ENCODE results near the gene KLF11. TPM values are rescaled to one million over a fixed set of nuclear protein-coding genes. Genes with fewer than 3 reads are reported as not detected.

Gene KLF11
- total RNA-seq, 1 experiment from 2014 or later: 6.9 TPM

- no peak for DNase-seq
- Mint-ChIP-seq H3K4me1 (ENCODE audit: low read depth, unreplicated experiment) (no peaks in the 10 kb centered on the region), H3K27ac (ENCODE audit: unreplicated experiment) (no peak overlapping the region), H3K9me3 (ENCODE audit: low read depth, unreplicated experiment) (no peaks in the 10 kb centered on the region), H3K36me3 (ENCODE audit: insufficient read depth, unreplicated experiment) (peaks cover 5% of the 10 kb centered on the region), H3K4me3 (ENCODE audit: low read depth, unreplicated experiment) (no peak overlapping the region), H3K27me3 (ENCODE audit: unreplicated experiment) (peaks cover 2% of the 10 kb centered on the region)
- intact Hi-C loops (cut with micrococcal nuclease; ENCODE audit: unreplicated experiment): no loop called here
- TF ChIP-seq, protein P1, sequence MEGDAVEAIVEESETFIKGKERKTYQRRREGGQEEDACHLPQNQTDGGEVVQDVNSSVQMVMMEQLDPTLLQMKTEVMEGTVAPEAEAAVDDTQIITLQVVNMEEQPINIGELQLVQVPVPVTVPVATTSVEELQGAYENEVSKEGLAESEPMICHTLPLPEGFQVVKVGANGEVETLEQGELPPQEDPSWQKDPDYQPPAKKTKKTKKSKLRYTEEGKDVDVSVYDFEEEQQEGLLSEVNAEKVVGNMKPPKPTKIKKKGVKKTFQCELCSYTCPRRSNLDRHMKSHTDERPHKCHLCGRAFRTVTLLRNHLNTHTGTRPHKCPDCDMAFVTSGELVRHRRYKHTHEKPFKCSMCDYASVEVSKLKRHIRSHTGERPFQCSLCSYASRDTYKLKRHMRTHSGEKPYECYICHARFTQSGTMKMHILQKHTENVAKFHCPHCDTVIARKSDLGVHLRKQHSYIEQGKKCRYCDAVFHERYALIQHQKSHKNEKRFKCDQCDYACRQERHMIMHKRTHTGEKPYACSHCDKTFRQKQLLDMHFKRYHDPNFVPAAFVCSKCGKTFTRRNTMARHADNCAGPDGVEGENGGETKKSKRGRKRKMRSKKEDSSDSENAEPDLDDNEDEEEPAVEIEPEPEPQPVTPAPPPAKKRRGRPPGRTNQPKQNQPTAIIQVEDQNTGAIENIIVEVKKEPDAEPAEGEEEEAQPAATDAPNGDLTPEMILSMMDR (IDR thresholded peaks at IDR 0.05; ENCODE audit: unreplicated experiment): no peak
- no TSS peak for BruUV-seq (replicated peaks)
- CTCF ChIA-PET: interaction anchor here (1.8 kb wide), 1 partner anchor 11 kb away, joined by 6 read pairs; no protein-coding TSS in a partner anchor
Observed at GRCh38 chr2:10035053-10035422, 8.3 kb upstream of the KLF11 start.

DNA sequence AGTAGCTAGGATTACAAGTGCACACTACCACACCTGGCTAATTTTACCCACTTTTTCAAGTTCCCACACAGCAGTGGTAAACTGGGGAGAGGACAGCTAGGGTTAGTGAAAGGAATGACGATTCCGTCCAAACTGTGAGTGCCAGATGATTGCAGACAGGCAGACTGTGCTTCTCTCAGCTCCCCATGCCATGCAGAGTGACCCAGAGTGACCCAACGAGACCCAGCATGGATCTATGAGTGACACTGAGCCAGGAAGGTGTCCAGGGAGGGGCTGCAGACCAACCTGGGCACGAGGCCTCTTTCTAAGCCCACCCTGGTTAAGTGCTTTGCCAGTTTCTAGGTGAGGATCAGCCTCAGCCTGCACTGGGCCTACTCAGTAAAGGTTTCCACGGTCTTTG is 7.7 kb upstream of the KLF11 start:
- Mint-ChIP-seq H3K27me3 (ENCODE audit: unreplicated experiment) (peaks cover 8% of the 10 kb centered on the region), H3K4me1 (ENCODE audit: low read depth, unreplicated experiment) (no peaks in the 10 kb centered on the region), H3K36me3 (ENCODE audit: insufficient read depth, unreplicated experiment) (peaks cover 5% of the 10 kb centered on the region), H3K27ac (ENCODE audit: unreplicated experiment) (no peak overlapping the region), H3K9me3 (ENCODE audit: low read depth, unreplicated experiment) (no peaks in the 10 kb centered on the region), H3K4me3 (ENCODE audit: low read depth, unreplicated experiment) (no peak overlapping the region)
- BruUV-seq (replicated peaks): no TSS peak
- TF ChIP-seq, protein P1 (IDR thresholded peaks at IDR 0.05; ENCODE audit: unreplicated experiment): no peak
- CTCF ChIA-PET: interaction anchor here (0.8 to 1.8 kb wide), 6 partner anchors 10 to 400 kb away, joined by 3 to 6 read pairs (median 4); no protein-coding TSS in a partner anchor
- intact Hi-C loops (cut with micrococcal nuclease; ENCODE audit: unreplicated experiment): no loop called here
- DNase-seq: no peak

GRCh38 chr2:10036095-10036884 is 7.1 kb upstream of the KLF11 start:
- no peak overlapping the region for H3K27ac Mint-ChIP-seq (ENCODE audit: unreplicated experiment)
- H3K27me3 Mint-ChIP-seq (ENCODE audit: unreplicated experiment): peaks cover 14% of the 10 kb centered on the region
- H3K9me3 Mint-ChIP-seq (ENCODE audit: low read depth, unreplicated experiment): no peaks in the 10 kb centered on the region
- TF ChIP-seq, protein P1 (IDR thresholded peaks at IDR 0.05; ENCODE audit: unreplicated experiment): peak; percentile 51
- no peak overlapping the region for H3K4me3 Mint-ChIP-seq (ENCODE audit: low read depth, unreplicated experiment)
- CTCF ChIA-PET: interaction anchor here (0.8 to 1.8 kb wide), 6 partner anchors 10 to 399 kb away, joined by 3 to 6 read pairs (median 4); no protein-coding TSS in a partner anchor
- peaks cover 5% of the 10 kb centered on the region for H3K36me3 Mint-ChIP-seq (ENCODE audit: insufficient read depth, unreplicated experiment)
- no peaks in the 10 kb centered on the region for H3K4me1 Mint-ChIP-seq (ENCODE audit: low read depth, unreplicated experiment)
- DNase-seq: peak; percentile 77
- BruUV-seq (replicated peaks): no TSS peak
- intact Hi-C loops (cut with micrococcal nuclease; ENCODE audit: unreplicated experiment): no loop called here

- Mint-ChIP-seq H3K4me1 (ENCODE audit: low read depth, unreplicated experiment) (no peaks in the 10 kb centered on the region), H3K27ac (ENCODE audit: unreplicated experiment) (no peak overlapping the region), H3K4me3 (ENCODE audit: low read depth, unreplicated experiment) (no peak overlapping the region), H3K36me3 (ENCODE audit: insufficient read depth, unreplicated experiment) (peaks cover 19% of the 10 kb centered on the region), H3K9me3 (ENCODE audit: low read depth, unreplicated experiment) (no peaks in the 10 kb centered on the region), H3K27me3 (ENCODE audit: unreplicated experiment) (peaks cover 23% of the 10 kb centered on the region)
- CTCF ChIA-PET: no interaction called here
- TF ChIP-seq, protein P1 (IDR thresholded peaks at IDR 0.05; ENCODE audit: unreplicated experiment): no peak
- BruUV-seq (replicated peaks): no TSS peak
- DNase-seq: no peak
- intact Hi-C loops (cut with micrococcal nuclease; ENCODE audit: unreplicated experiment): no loop called here
Observed at GRCh38 chr2:10038123-10038522, 5.2 kb upstream of the KLF11 start.

All from Calu3 (cell line).